A172 (cell line): ENCODE results near the gene IDH2. TPM values are rescaled to one million over a fixed set of nuclear protein-coding genes. Genes with fewer than 3 reads are reported as not detected.
A peak's percentile ranks its signal among the peaks of the same experiment; 100 is the strongest.

ENCODE experiments used
- DNase-seq: peaks from one replicate; pipeline ENCODE4 v3.0.0-alpha.2; 2015; ENCODE audit warnings: low spot score
- total RNA-seq: library from RNA; depleted of rRNA; stranded (reverse); fragments of >200 nt; shearing (Covaris generic); gene quantifications from 2 replicates; pipeline ENCODE4 v1.2.3, GENCODE V29; 2014; rRNA removed

Gene IDH2
- total RNA-seq, 1 experiment from 2014 or later, result 43.7 TPM

- DNase-seq, result no peak
Measured at GRCh38 chr15:90044916-90045371, 57.3 kb downstream of the IDH2 start.

- no peak for DNase-seq
Measured at GRCh38 chr15:90044191-90044590, 58.1 kb downstream of the IDH2 start.

- DNase-seq, result no peak
Measured at GRCh38 chr15:90043530-90044010, 58.7 kb downstream of the IDH2 start.

GRCh38 chr15:90042766-90043529 lies 59.3 kb downstream of the IDH2 start:
- no peak for DNase-seq

GRCh38 chr15:90042356-90042755 lies 59.9 kb downstream of the IDH2 start:
- DNase-seq, result no peak

- no peak for DNase-seq
Measured at GRCh38 chr15:90040618-90041017, 61.6 kb downstream of the IDH2 start.

GRCh38 chr15:90039996-90040395 lies 62.3 kb downstream of the IDH2 start:
- DNase-seq, result no peak

GRCh38 chr15:90038632-90039095 lies 63.6 kb downstream of the IDH2 start:
- no peak for DNase-seq

GRCh38 chr15:90037961-90038631 lies 64.2 kb downstream of the IDH2 start:
- DNase-seq, result peak; percentile 13

GRCh38 chr15:90037511-90037860 lies 64.8 kb downstream of the IDH2 start:
- DNase-seq, result peak; percentile 12

GRCh38 chr15:90036806-90037510 lies 65.3 kb downstream of the IDH2 start:
- no peak for DNase-seq

- DNase-seq, result no peak
Measured at GRCh38 chr15:90036343-90036742, 65.9 kb downstream of the IDH2 start.

- DNase-seq, result no peak
Measured at GRCh38 chr15:90035840-90036230, 66.4 kb downstream of the IDH2 start.

- peak; percentile 53 for DNase-seq
Measured at GRCh38 chr15:90035095-90035839, 67.0 kb downstream of the IDH2 start.

- DNase-seq, result no peak
Measured at GRCh38 chr15:90033448-90033847, 68.8 kb downstream of the IDH2 start.

Other genes with a start within 250 kb of the IDH2 start
- gene AP3S2, start 208.5 kb downstream of the IDH2 start, total RNA-seq, result 67.8 and 81.9 TPM in 2 replicates
- 7.3 and 8.9 TPM in 2 replicates for gene ARPIN, start 189.5 kb downstream of the IDH2 start, total RNA-seq
- 6.2 and 6.6 TPM in 2 replicates for gene ZNF710, start 101.1 kb downstream of the IDH2 start, total RNA-seq
- 17.1 and 33.8 TPM in 2 replicates for gene SEMA4B, start 98.9 kb upstream of the IDH2 start, total RNA-seq
- gene CIB1, start 131.5 kb upstream of the IDH2 start, total RNA-seq, result 35.1 and 52.7 TPM in 2 replicates
- 4.8 and 5.7 TPM in 2 replicates for gene GDPGP1, start 131.7 kb upstream of the IDH2 start, total RNA-seq
- not detected in 2 replicates for gene TTLL13, start 147.1 kb upstream of the IDH2 start, total RNA-seq
- 82.9 and 90.4 TPM in 2 replicates for gene NGRN, start 163.2 kb upstream of the IDH2 start, total RNA-seq
- gene ZNF774, start 249.8 kb upstream of the IDH2 start, total RNA-seq, result 1.8 and 8.3 TPM in 2 replicates